HL-60 (cell line): ENCODE data around the gene CRLF1.
A peak's percentile ranks its signal among the peaks of the same experiment; 100 is the strongest.

Experiments
- DNase-seq, 2 experiments: peaks; one replicate each; pipeline ENCODE4 v3.0.0-alpha.2; 2010 to 2020; ENCODE audit warnings: low read depth in 1 of 2, low spot score in 1 of 2
- H3K27ac ChIP-seq: fragments of 250-450 bp; sonication (Bioruptor Pico); replicated peaks from 2 replicates; pipeline ENCODE4 v1.5.1; 2020; ENCODE audit warnings: mild to moderate bottlenecking, moderate library complexity
- H3K27me3 ChIP-seq: fragments of 250-450 bp; sonication (Bioruptor Pico); 2 replicates; pipeline ENCODE4 v1.5.1; 2021; ENCODE audit warnings: mild to moderate bottlenecking, moderate library complexity; ENCODE audit not compliant: insufficient read depth, poor library complexity, severe bottlenecking
- H3K4me3 ChIP-seq: replicated peaks from 2 replicates; pipeline ENCODE4 v1.5.1; 2011; ENCODE audit warnings: mild to moderate bottlenecking, control low read depth, low read length; ENCODE audit not compliant: insufficient read depth
- CTCF ChIP-seq: IDR thresholded peaks from one replicate; pipeline ENCODE4 v1.5.1; 2011; ENCODE audit warnings: low read length, control low read depth, inconsistent platforms; ENCODE audit not compliant: insufficient read depth
- GABPA ChIP-seq: IDR thresholded peaks from 2 replicates; pipeline ENCODE4 v1.6.1; 2012; ENCODE audit warnings: low read depth
- POLR2AphosphoS5 ChIP-seq: IDR thresholded peaks from 2 replicates; pipeline ENCODE4 v1.6.1; 2012; ENCODE audit warnings: low read depth
- REST ChIP-seq: IDR thresholded peaks from 2 replicates; pipeline ENCODE4 v1.6.1; 2012; ENCODE audit warnings: low read depth; ENCODE audit not compliant: insufficient replicate concordance
- SPI1 ChIP-seq: IDR thresholded peaks from 2 replicates; pipeline ENCODE4 v1.6.1; 2012; ENCODE audit warnings: low read depth, mild to moderate bottlenecking, borderline replicate concordance

CRLF1 gene

GRCh38 chr19:18616023-18616422 is 9.4 kb upstream of the CRLF1 start:
- H3K27me3 ChIP-seq = peaks cover 42% of the 10 kb centered on the region
- no peak for TF ChIP-seq REST
- TF ChIP-seq GABPA = no peak
- no peak for TF ChIP-seq POLR2AphosphoS5
- TF ChIP-seq SPI1 = no peak
- TF ChIP-seq CTCF = no peak
- no peak for DNase-seq

GRCh38 chr19:18613589-18614234 is 7.1 kb upstream of the CRLF1 start:
- DNase-seq = no peak
- peaks cover 65% of the 10 kb centered on the region for H3K27me3 ChIP-seq
- H3K27ac ChIP-seq = no peak overlapping the region
- no peak for TF ChIP-seq REST
- no peak for TF ChIP-seq GABPA
- no peak overlapping the region for H3K4me3 ChIP-seq

More at GRCh38 chr19:18616023-18616422, 9.4 kb upstream of the CRLF1 start:
- no peak overlapping the region for H3K4me3 ChIP-seq
- no peak overlapping the region for H3K27ac ChIP-seq

GRCh38 chr19:18612772-18613588 is 6.4 kb upstream of the CRLF1 start, which contains the start of gene TMEM59L:
Gene TMEM59L (plus strand): TSS chr19:18612870. CDS start chr19:18612959, 89 bp downstream.
- H3K4me3 ChIP-seq = peak within 1 kb of the TSS; percentile 19
- peaks cover 73% of the 10 kb centered on the region for H3K27me3 ChIP-seq
- TF ChIP-seq POLR2AphosphoS5 = no peak
- no peak for TF ChIP-seq CTCF
- TF ChIP-seq SPI1 = no peak
- no peak for TF ChIP-seq GABPA
- no peak for TF ChIP-seq REST
- no peak within 1 kb of the TSS for H3K27ac ChIP-seq
- DNase-seq = no peak
